OCI-LY7 (cell line): ENCODE data around the gene TMEM95.

Source experiments
- CTCF ChIP-seq: fragments of 200-600 bp; sonication (generic); conservative IDR thresholded peaks from 2 replicates; pipeline ENCODE4 v1.5.1; 2014; ENCODE audit warnings: mild to moderate bottlenecking, antibody characterized with exemption, low read length, moderate library complexity, mixed read lengths
- EZH2phosphoT487 ChIP-seq: fragments of 200-600 bp; sonication (generic); IDR thresholded peaks from 2 replicates; pipeline ENCODE4 v1.6.1; 2018; ENCODE audit warnings: low read depth, borderline replicate concordance, mild to moderate bottlenecking, mixed run types, antibody characterized with exemption, low read length, moderate library complexity, mixed read lengths

DNA sequence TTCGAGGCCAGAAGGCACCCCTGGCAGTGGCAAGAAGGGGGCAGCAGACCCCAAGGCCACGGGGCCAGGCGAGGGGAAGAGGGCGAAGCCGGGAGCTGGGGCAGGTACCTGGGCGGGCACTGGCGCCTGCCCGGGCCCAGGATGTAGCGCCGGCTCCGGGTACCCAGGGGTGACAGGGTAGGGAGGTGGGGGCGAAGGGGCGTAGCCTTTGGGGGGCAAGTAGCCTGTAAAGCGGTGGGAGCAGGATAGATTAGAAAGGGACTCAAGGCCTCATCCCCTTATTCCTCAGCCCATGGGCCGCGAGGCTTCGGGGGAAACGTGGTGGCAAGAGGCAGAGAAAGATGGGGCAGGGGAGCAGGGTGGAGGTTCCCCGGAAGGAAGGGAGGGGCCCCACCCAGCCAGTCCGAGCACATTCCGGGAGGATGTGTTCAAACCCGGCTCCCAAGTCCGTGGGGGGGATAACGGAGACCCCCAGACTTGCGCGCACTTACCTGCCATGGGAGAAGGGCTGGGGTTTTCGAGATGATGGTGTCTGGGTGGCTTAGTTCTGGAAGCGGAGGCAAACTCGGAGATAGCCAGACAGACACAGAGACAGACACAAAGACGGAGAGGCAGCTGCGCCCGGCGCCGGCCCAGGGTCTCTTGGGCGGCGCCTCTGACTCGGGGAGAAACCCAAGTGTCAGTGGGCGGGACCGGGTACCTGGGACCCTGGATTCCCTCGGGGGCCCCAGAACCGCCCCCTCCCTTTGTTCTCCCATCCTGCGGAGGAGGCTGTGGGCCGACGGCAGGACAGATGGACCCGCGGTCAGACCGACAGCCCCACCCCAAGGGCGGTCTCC is 38.9 kb downstream of the TMEM95 start:
- no peak for TF ChIP-seq CTCF
- TF ChIP-seq EZH2phosphoT487, result no peak
